SH-SY5Y (cell line): ENCODE data around the gene PPOX.

Experiments used
- GATA2 ChIP-seq: IDR thresholded peaks from 2 replicates; pipeline ENCODE4 v1.6.1; 2011; ENCODE audit warnings: mild to moderate bottlenecking, low read depth, low read length
- GATA3 ChIP-seq: IDR thresholded peaks from 2 replicates; pipeline ENCODE4 v1.6.1; 2011; ENCODE audit warnings: low read depth, mild to moderate bottlenecking, low read length, moderate library complexity

PPOX gene

DNA sequence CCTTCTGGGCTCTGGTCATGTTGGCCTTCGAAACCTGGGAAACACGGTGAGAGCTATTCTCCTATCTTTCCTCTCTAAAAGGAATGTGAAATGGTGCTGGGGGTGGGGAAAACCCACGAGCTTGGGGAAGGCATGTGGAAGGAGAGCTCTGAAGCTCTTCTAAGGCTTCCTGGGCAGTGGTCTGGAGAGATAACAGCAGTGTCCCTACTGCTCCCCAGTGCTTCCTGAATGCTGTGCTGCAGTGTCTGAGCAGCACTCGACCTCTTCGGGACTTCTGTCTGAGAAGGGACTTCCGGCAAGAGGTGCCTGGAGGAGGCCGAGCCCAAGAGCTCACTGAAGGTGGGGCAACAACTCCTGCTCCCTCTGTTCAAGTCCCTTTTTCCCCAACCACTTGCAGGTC is 4.2 kb upstream of the PPOX start:
- no peak for TF ChIP-seq GATA2
- TF ChIP-seq GATA3, result no peak

DNA sequence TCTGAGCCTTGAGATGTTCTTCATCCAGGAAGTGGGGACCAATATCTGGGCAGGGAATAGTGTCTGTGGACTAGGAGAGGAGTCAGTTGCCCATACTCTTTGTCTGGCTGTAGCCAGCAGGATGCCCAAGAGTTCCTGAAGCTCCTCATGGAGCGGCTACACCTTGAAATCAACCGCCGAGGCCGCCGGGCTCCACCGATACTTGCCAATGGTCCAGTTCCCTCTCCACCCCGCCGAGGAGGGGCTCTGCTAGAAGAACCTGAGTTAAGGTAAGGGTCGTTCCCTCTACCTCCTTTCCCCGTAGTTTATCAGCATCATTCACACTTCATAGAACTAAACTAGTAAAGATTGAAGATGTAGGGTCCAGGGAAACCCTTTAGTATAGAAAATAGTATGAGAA is 3.4 kb upstream of the PPOX start:
- TF ChIP-seq GATA3 (no peak), GATA2 (no peak)

DNA sequence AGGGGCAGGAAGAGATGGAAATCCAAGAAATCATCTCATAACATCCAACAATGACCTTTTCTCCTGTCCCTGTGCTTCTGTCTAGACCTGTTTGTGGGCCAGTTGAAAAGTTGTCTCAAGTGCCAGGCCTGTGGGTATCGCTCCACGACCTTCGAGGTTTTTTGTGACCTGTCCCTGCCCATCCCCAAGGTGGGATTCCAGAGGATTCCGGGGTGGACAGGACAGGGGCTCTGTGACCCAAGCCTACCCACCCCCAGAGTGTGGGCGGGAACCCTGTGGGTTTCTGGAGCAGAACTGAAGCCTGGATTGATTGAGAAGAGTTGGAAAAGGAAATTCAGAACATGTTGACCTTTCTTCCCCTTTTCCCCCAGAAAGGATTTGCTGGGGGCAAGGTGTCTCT is 2.4 kb upstream of the PPOX start:
- TF ChIP-seq GATA2 (no peak), GATA3 (no peak)

DNA sequence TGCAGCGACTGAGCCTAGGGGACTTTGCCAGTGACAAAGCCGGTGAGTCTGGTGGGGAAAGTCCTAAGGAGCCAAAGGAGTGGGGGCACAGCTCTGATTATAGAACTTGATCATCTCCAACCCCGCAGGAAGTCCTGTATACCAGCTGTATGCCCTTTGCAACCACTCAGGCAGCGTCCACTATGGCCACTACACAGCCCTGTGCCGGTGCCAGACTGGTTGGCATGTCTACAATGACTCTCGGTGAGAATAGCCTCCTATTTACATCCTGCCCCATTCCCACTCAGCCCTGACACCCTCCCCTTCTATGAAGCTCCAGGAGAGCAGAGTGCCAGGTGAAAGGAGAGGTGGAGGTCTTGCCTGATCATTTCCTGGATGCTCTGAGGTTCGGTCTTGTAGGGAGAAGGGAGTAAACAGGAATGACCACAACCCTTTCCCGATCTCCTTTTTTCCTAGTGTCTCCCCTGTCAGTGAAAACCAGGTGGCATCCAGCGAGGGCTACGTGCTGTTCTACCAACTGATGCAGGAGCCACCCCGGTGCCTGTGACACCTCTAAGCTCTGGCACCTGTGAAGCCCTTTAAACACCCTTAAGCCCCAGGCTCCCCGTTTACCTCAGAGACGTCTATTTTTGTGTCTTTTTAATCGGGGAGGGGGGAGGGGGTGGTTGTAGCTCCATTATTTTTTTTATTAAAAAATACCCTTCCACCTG is 1.2 kb upstream of the PPOX start:
- no peak for TF ChIP-seq GATA3
- no peak for TF ChIP-seq GATA2

DNA sequence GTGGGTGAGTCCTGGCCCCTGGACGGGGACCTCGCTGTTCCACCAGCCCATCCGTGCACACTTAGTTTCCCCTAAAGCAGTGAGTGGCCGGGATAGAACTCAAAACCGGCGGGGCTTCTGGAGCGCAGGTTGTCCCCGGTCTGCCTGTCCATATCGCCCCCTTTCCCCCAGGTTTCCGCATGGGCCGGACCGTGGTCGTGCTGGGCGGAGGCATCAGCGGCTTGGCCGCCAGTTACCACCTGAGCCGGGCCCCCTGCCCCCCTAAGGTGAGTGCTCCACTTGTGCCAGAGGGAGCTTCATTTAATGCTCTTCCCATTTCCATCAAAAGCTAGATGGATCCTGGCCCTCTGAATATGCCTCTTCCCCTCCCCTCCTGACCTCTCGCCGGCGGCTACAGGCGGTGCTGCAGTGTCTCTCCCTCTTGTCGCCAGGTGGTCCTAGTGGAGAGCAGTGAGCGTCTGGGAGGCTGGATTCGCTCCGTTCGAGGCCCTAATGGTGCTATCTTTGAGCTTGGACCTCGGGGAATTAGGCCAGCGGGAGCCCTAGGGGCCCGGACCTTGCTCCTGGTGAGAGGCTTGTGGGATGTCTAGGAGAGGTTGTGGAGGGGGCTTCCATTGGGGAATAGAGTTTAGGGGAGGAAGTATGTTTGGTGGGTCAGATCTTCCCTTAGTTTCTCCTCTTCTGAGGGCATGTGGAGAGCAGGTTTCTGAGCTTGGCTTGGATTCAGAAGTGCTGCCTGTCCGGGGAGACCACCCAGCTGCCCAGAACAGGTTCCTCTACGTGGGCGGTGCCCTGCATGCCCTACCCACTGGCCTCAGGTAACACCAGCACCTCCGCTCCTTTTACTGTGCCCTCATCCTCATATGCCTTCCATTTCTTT is 683 bp downstream of the PPOX start:
- TF ChIP-seq GATA3, result no peak
- no peak for TF ChIP-seq GATA2

DNA sequence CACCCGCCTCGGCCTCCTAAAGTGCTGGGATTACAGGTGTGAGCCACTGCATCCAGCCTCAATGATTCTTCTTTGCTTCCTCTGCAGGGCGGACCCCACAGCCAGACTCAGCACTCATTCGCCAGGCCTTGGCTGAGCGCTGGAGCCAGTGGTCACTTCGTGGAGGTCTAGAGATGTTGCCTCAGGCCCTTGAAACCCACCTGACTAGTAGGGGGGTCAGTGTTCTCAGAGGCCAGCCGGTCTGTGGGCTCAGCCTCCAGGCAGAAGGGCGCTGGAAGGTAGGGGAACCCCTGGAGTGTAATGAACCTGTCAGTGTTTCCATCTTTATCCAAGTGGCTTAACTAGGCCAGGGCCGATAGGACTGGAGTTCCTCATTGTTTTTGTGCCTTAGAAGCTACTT is 2.7 kb downstream of the PPOX start:
- TF ChIP-seq GATA2, result no peak
- no peak for TF ChIP-seq GATA3

DNA sequence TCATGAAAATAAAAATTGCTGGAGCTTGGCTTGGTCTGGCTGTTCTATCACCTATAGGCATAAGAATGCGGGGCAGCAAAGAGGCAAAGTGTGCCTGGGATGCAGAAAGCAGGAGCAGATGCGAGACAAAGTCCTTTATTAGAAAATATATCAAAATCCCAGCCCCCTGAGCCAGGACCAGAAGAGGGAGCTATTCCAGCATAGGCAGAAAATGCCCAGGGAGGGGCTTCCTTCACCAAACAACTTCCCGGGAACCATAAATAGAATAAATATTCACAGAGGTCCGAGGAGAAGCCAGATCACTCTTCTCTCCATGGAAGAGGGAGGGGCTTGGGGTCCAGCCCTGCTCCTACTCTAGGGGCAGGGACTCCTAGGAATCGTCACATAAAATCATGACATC is 5.0 kb downstream of the PPOX start:
- TF ChIP-seq GATA3 (no peak), GATA2 (no peak)

DNA sequence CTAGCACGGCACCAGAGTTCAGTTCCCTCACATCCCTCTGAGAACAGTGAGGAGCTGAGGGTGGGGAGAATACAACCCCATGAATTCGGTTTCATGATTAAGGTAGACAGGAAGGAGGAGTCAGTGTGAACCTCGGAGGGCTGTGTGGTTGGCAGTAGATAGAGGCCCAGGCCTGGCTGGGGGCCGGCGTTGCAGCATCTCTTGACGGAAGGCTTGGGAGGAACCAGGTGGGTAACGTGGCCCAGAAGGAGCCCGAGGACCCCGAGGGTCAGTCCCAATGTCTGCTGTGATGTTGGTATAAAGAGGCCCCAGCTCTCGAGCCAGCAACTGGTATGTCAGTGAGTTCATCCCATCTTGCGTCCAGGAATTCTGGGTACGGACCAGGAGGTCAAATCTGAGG is 5.5 kb downstream of the PPOX start:
- TF ChIP-seq GATA2 (no peak), GATA3 (no peak)

DNA sequence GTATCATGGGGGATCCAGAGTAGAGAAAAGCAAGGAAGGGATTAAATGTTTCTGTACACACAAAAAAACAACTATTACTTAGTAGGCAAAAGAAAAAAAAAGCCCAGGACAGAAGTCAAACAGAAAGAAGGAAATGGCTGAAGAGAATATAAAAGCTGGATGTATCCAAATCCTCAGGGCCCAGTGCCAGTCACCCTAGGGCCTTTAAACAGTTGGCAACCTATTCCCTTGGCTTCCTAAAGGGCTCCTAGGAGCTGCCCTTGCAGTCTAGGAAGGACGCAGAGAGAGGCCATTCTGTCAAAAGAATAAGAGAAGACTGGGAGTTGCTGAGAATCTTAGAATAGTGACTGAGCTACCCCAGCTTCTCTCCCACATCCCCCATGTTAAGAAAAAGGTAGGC is 6.1 kb downstream of the PPOX start:
- TF ChIP-seq GATA3 (no peak), GATA2 (no peak)

DNA sequence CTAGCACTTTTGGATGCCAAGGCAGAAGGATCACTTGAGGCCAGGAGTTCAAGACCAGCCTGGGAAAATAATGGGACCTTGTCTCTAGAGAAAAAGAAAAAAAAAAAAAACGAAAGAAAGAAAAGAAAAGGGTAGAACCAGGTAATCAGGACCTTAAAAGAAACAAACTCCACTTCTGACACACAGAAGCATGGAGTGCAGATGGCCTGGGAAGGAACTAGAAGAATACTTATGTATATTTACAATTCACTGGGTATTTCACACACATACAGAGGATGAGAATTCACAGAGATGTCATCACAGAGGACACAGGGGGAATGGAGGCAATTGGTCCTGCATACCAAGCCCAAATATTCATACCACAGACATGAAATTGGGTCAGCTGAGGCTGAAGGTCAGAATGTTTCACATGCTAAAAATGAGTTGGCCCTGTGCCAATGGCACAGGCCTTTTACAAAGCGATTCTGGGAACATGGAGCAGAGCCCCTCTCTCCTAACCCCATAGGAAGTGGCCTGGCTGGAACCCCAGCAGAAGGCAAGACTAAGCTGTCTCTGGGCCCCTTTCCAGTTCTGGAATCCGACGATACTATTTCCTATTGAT is 6.7 kb downstream of the PPOX start:
- TF ChIP-seq GATA2 (no peak), GATA3 (no peak)

DNA sequence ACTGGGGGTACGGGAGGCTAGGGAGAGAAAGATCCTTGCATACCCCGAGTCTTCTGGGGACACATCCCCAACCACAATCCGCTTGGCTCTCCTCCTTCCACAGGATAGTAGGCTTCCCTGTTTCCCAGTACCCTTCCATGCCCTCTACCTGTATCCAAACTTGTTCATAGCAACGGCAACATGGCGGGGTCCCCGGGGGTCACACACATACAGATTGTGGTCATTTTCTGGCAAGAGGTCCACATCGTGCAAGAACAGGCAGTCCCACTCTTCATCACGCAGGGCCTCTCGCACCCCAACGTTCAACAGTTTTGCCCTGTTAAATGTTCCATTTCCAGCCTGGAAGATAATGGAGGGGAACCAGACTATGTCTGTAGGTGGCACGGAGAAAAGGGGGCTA is 7.5 kb downstream of the PPOX start:
- TF ChIP-seq GATA3 (no peak), GATA2 (no peak)

DNA sequence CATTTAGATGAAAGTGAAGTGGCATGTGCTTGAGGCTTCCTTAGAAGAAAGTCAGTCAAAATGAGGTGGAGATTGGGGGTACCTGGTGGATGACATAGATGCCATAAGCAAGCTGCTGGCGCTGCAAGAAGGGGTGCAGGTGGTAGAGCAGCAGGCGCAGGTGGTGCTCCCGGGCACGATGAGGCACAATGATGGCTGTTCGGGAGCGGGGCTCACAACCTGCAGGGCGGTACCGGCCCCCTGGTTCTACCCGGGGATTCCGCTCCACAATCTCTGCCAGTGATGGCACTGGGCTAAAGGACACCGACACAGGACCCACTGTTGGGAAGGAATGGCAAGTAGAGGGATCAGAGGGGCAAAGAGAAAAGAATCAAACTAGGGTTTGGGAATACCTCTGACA is 8.7 kb downstream of the PPOX start:
- TF ChIP-seq GATA2, result no peak
- TF ChIP-seq GATA3, result no peak

DNA sequence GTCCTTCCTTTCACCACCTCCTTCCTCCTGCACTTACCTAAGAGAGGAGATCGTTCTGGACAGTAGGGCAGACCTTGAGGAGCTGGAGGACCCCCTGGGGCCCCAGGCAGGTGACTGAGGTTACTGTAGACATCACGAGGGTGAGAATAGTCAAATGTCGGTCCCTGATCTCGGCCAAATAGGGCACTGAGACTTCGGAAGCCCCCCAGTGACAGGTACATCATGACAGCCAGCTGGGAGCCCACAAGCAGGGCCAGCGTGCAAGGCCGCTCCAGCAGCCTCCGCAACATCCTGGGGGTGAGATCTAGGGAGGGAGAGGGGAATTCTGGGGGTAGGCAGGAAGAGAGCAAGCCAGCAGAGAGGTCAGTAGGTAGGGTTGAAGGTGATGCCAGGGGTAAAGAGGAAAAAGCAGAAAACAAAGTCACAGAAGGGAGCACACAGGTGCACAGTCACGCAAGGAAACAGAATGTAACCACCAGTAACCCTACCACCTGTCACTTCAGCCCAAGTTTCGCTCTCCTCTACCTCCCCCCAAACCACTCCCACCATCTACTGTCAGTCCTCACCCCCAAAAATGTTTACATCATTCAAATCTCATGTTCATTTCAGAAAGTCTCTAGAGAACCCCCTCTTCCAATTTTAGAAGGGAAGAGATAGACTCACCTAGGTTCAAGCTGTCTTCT is 9.7 kb downstream of the PPOX start:
- TF ChIP-seq GATA2 (no peak), GATA3 (no peak)

DNA sequence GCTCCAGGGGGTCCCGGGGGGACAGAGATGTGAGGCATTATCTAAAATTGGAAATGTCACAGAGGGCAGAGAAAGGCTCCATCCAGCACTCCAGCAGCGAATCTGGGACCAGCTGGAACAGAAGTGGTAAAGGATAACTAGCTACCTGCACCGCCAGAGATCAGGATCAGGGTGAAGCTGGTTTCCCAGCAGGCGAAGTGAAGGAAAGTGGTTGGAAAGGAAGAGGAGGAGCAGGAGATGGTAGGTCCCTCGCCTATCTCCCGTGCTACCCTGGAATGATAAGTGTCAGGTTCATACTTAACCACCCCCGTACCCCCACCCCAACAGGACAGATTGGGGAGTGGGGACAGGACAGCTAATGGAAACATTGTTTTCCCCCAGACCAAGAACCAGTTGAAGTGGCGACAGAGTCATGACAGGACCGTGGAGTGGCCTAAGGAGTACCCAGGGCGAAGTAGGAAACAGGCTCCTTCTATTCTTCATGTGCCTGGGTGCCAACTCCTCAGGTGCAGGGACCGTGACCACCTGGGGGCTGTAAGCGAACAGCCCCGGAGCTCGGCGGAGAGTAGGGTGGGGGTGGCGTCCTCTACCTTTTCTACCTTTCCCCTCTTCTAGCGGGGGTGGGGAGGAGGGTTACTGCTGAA is 10.4 kb downstream of the PPOX start:
- TF ChIP-seq GATA2 (no peak), GATA3 (no peak)
